ENCODE data around the gene SLC25A38.

- no peak for TF ChIP-seq POLR2AphosphoS5 (IDR thresholded peaks at IDR 0.05)
- TF ChIP-seq EZH2 (IDR thresholded peaks at IDR 0.05; ENCODE audit: borderline replicate concordance, insufficient read depth, low read length, poor library complexity, severe bottlenecking), result no peak
- TF ChIP-seq CTCF (IDR thresholded peaks at IDR 0.05; ENCODE audit: poor library complexity, severe bottlenecking), result no peak
- no peak for TF ChIP-seq MXI1 (conservative IDR thresholded peaks at IDR 0.05; ENCODE audit: poor library complexity, severe bottlenecking)
- TF ChIP-seq TAF1 (IDR thresholded peaks at IDR 0.05; ENCODE audit: low read depth), result no peak
- no peak for TF ChIP-seq EP300 (conservative IDR thresholded peaks at IDR 0.05; ENCODE audit: poor library complexity, severe bottlenecking)
- no peak for TF ChIP-seq REST (IDR thresholded peaks at IDR 0.05; ENCODE audit: borderline replicate concordance)
- no peak for TF ChIP-seq RAD21 (conservative IDR thresholded peaks at IDR 0.05)
These were observed 5.0 kb downstream of the SLC25A38 start for GRCh38 chr3:39388153-39388552.

Measured in neural cell (in vitro differentiated cells).